ENCODE results near the gene KDM3A. TPM values are rescaled to one million over a fixed set of nuclear protein-coding genes. Genes with fewer than 3 reads are reported as not detected.

The KDM3A gene
- total and polyA plus RNA-seq, 9 donors, result 45.6 to 52.5 (median 49.8) TPM

- DNase-seq, result peak; percentile 32
- Histone ChIP-seq H3K4me1 (ENCODE audit: control insufficient read depth, insufficient read depth, low read length) (no peaks in the 10 kb centered on the region), H3K36me3 (ENCODE audit: control insufficient read depth, insufficient read depth, low read length) (peaks cover 67% of the 10 kb centered on the region), H3K27me3 (ENCODE audit: control insufficient read depth, insufficient read depth, low read length) (no peaks in the 10 kb centered on the region), H3K27ac (ENCODE audit: low read length) (no peak overlapping the region), H3K4me3 (ENCODE audit: low read length) (no peak overlapping the region), H3K9me3 (replicated peaks; ENCODE audit: control insufficient read depth, low read depth, low read length) (no peaks in the 10 kb centered on the region)
Observed at GRCh38 chr2:86476092-86476491, 34.9 kb downstream of the KDM3A start.

GRCh38 chr2:86476918-86477317, 35.7 kb downstream of the KDM3A start:
- no peaks in the 10 kb centered on the region for H3K4me1 ChIP-seq (ENCODE audit: control insufficient read depth, insufficient read depth, low read length)
- H3K27me3 ChIP-seq (ENCODE audit: control insufficient read depth, insufficient read depth, low read length), result no peaks in the 10 kb centered on the region
- WGBS (ENCODE audit: insufficient coverage), result 90% methylated on average over 3 of the region's 3 CpGs
- no peaks in the 10 kb centered on the region for H3K9me3 ChIP-seq (replicated peaks; ENCODE audit: control insufficient read depth, low read depth, low read length)
- H3K27ac ChIP-seq (ENCODE audit: low read length), result no peak overlapping the region
- H3K36me3 ChIP-seq (ENCODE audit: control insufficient read depth, insufficient read depth, low read length), result peaks cover 73% of the 10 kb centered on the region
- no peak overlapping the region for H3K4me3 ChIP-seq (ENCODE audit: low read length)
- DNase-seq, result no peak

GRCh38 chr2:86477349-86477748, 36.2 kb downstream of the KDM3A start:
- peaks cover 77% of the 10 kb centered on the region for H3K36me3 ChIP-seq (ENCODE audit: control insufficient read depth, insufficient read depth, low read length)

GRCh38 chr2:86480105-86480504, 38.9 kb downstream of the KDM3A start:
- Histone ChIP-seq H3K9me3 (replicated peaks; ENCODE audit: control insufficient read depth, low read depth, low read length) (no peaks in the 10 kb centered on the region), H3K4me3 (ENCODE audit: low read length) (no peak overlapping the region), H3K27me3 (ENCODE audit: control insufficient read depth, insufficient read depth, low read length) (no peaks in the 10 kb centered on the region), H3K36me3 (ENCODE audit: control insufficient read depth, insufficient read depth, low read length) (peaks cover 77% of the 10 kb centered on the region), H3K27ac (ENCODE audit: low read length) (no peak overlapping the region), H3K4me1 (ENCODE audit: control insufficient read depth, insufficient read depth, low read length) (no peaks in the 10 kb centered on the region)
- DNase-seq, result peak; percentile 73
- WGBS (ENCODE audit: insufficient coverage), result 74% methylated on average over 6 of the region's 7 CpGs

More at GRCh38 chr2:86477349-86477748, 36.2 kb downstream of the KDM3A start:
- no peak overlapping the region for H3K4me3 ChIP-seq (ENCODE audit: low read length)
- no peaks in the 10 kb centered on the region for H3K4me1 ChIP-seq (ENCODE audit: control insufficient read depth, insufficient read depth, low read length)
- no peaks in the 10 kb centered on the region for H3K27me3 ChIP-seq (ENCODE audit: control insufficient read depth, insufficient read depth, low read length)
- no peak overlapping the region for H3K27ac ChIP-seq (ENCODE audit: low read length)
- no peaks in the 10 kb centered on the region for H3K9me3 ChIP-seq (replicated peaks; ENCODE audit: control insufficient read depth, low read depth, low read length)
- DNase-seq, result no peak

- no peaks in the 10 kb centered on the region for H3K4me1 ChIP-seq (ENCODE audit: control insufficient read depth, insufficient read depth, low read length)
- H3K27ac ChIP-seq (ENCODE audit: low read length), result no peak overlapping the region
- H3K36me3 ChIP-seq (ENCODE audit: control insufficient read depth, insufficient read depth, low read length), result peaks cover 84% of the 10 kb centered on the region
Observed at GRCh38 chr2:86482034-86482433, 40.9 kb downstream of the KDM3A start.

GRCh38 chr2:86484385-86484784, 43.2 kb downstream of the KDM3A start:
- WGBS (ENCODE audit: insufficient coverage), result no CpG with 5 or more reads among the region's 3 CpGs
- Histone ChIP-seq H3K36me3 (ENCODE audit: control insufficient read depth, insufficient read depth, low read length) (peaks cover 83% of the 10 kb centered on the region), H3K4me3 (ENCODE audit: low read length) (no peak overlapping the region), H3K9me3 (replicated peaks; ENCODE audit: control insufficient read depth, low read depth, low read length) (no peaks in the 10 kb centered on the region), H3K4me1 (ENCODE audit: control insufficient read depth, insufficient read depth, low read length) (no peaks in the 10 kb centered on the region), H3K27ac (ENCODE audit: low read length) (no peak overlapping the region), H3K27me3 (ENCODE audit: control insufficient read depth, insufficient read depth, low read length) (no peaks in the 10 kb centered on the region)
- no peak for DNase-seq

More at GRCh38 chr2:86482034-86482433, 40.9 kb downstream of the KDM3A start:
- no peak for DNase-seq
- Histone ChIP-seq H3K9me3 (replicated peaks; ENCODE audit: control insufficient read depth, low read depth, low read length) (no peaks in the 10 kb centered on the region), H3K4me3 (ENCODE audit: low read length) (no peak overlapping the region), H3K27me3 (ENCODE audit: control insufficient read depth, insufficient read depth, low read length) (no peaks in the 10 kb centered on the region)
- no CpG with 5 or more reads among the region's 3 CpGs for WGBS (ENCODE audit: insufficient coverage)

- Histone ChIP-seq H3K9me3 (replicated peaks; ENCODE audit: control insufficient read depth, low read depth, low read length) (no peaks in the 10 kb centered on the region), H3K27me3 (ENCODE audit: control insufficient read depth, insufficient read depth, low read length) (no peaks in the 10 kb centered on the region), H3K36me3 (ENCODE audit: control insufficient read depth, insufficient read depth, low read length) (peaks cover 82% of the 10 kb centered on the region), H3K4me3 (ENCODE audit: low read length) (no peak overlapping the region), H3K4me1 (ENCODE audit: control insufficient read depth, insufficient read depth, low read length) (no peaks in the 10 kb centered on the region), H3K27ac (ENCODE audit: low read length) (no peak overlapping the region)
- DNase-seq, result no peak
Observed at GRCh38 chr2:86485103-86485502, 43.9 kb downstream of the KDM3A start.

GRCh38 chr2:86485802-86486201, 44.6 kb downstream of the KDM3A start:
- Histone ChIP-seq H3K27ac (ENCODE audit: low read length) (no peak overlapping the region), H3K27me3 (ENCODE audit: control insufficient read depth, insufficient read depth, low read length) (no peaks in the 10 kb centered on the region), H3K4me3 (ENCODE audit: low read length) (no peak overlapping the region), H3K9me3 (replicated peaks; ENCODE audit: control insufficient read depth, low read depth, low read length) (no peaks in the 10 kb centered on the region), H3K36me3 (ENCODE audit: control insufficient read depth, insufficient read depth, low read length) (peaks cover 81% of the 10 kb centered on the region), H3K4me1 (ENCODE audit: control insufficient read depth, insufficient read depth, low read length) (no peaks in the 10 kb centered on the region)
- WGBS (ENCODE audit: insufficient coverage), result no CpG with 5 or more reads among the region's 3 CpGs
- no peak for DNase-seq

GRCh38 chr2:86487062-86487461, 45.9 kb downstream of the KDM3A start:
- no peaks in the 10 kb centered on the region for H3K9me3 ChIP-seq (replicated peaks; ENCODE audit: control insufficient read depth, low read depth, low read length)
- no CpG with 5 or more reads among the region's 2 CpGs for WGBS (ENCODE audit: insufficient coverage)

GRCh38 chr2:86488561-86489250, 47.5 kb downstream of the KDM3A start:
- no peaks in the 10 kb centered on the region for H3K9me3 ChIP-seq (replicated peaks; ENCODE audit: control insufficient read depth, low read depth, low read length)
- no peak overlapping the region for H3K4me3 ChIP-seq (ENCODE audit: low read length)
- WGBS (ENCODE audit: insufficient coverage), result 72% methylated on average over 2 of the region's 7 CpGs
- H3K27me3 ChIP-seq (ENCODE audit: control insufficient read depth, insufficient read depth, low read length), result no peaks in the 10 kb centered on the region
- H3K27ac ChIP-seq (ENCODE audit: low read length), result no peak overlapping the region
- peaks cover 3% of the 10 kb centered on the region for H3K4me1 ChIP-seq (ENCODE audit: control insufficient read depth, insufficient read depth, low read length)
- peak; percentile 17 for DNase-seq
- H3K36me3 ChIP-seq (ENCODE audit: control insufficient read depth, insufficient read depth, low read length), result peaks cover 69% of the 10 kb centered on the region

More at GRCh38 chr2:86487062-86487461, 45.9 kb downstream of the KDM3A start:
- Histone ChIP-seq H3K27ac (ENCODE audit: low read length) (no peak overlapping the region), H3K4me1 (ENCODE audit: control insufficient read depth, insufficient read depth, low read length) (no peaks in the 10 kb centered on the region), H3K4me3 (ENCODE audit: low read length) (no peak overlapping the region), H3K36me3 (ENCODE audit: control insufficient read depth, insufficient read depth, low read length) (peaks cover 81% of the 10 kb centered on the region), H3K27me3 (ENCODE audit: control insufficient read depth, insufficient read depth, low read length) (no peaks in the 10 kb centered on the region)
- DNase-seq, result no peak

GRCh38 chr2:86489542-86489941, 48.4 kb downstream of the KDM3A start:
- H3K4me3 ChIP-seq (ENCODE audit: low read length), result no peak overlapping the region
- H3K36me3 ChIP-seq (ENCODE audit: control insufficient read depth, insufficient read depth, low read length), result peaks cover 61% of the 10 kb centered on the region
- H3K9me3 ChIP-seq (replicated peaks; ENCODE audit: control insufficient read depth, low read depth, low read length), result no peaks in the 10 kb centered on the region
- no peaks in the 10 kb centered on the region for H3K27me3 ChIP-seq (ENCODE audit: control insufficient read depth, insufficient read depth, low read length)
- H3K27ac ChIP-seq (ENCODE audit: low read length), result no peak overlapping the region
- H3K4me1 ChIP-seq (ENCODE audit: control insufficient read depth, insufficient read depth, low read length), result peaks cover 3% of the 10 kb centered on the region
- WGBS (ENCODE audit: insufficient coverage), result 100% methylated on average over 3 of the region's 3 CpGs
- DNase-seq, result no peak

Measured in muscle of leg (tissue), 11 donors.